Upper lobe of right lung (tissue), 1 donor: ENCODE data around the gene ARMC3. TPM values are rescaled to one million over a fixed set of nuclear protein-coding genes. Genes with fewer than 3 reads are reported as not detected.
"Not testable (repeated sequence)": the region's sequence is repeated elsewhere in the genome, so short reads cannot be mapped to it uniquely, and the experiment has no call there.

Experiments
- ATAC-seq: fragments of 200-7000 bp; cut with Tn5 transposase; one replicate; pipeline ENCODE4 v1.9.1; 2020; ENCODE audit warnings: mild to moderate bottlenecking, moderate library complexity
- DNase-seq: peaks from one replicate; pipeline ENCODE4 v3.0.0-alpha.2; 2020
- H3K27ac ChIP-seq: fragments of 200-600 bp; one replicate; pipeline ENCODE4 v1.8.0; 2022
- H3K27me3 ChIP-seq: fragments of 200-600 bp; one replicate; pipeline ENCODE4 v1.8.0; 2022; ENCODE audit warnings: mild to moderate bottlenecking
- H3K36me3 ChIP-seq: fragments of 200-600 bp; one replicate; pipeline ENCODE4 v1.8.0; 2022
- H3K4me1 ChIP-seq: fragments of 200-600 bp; one replicate; pipeline ENCODE4 v1.8.0; 2022
- H3K4me3 ChIP-seq: fragments of 200-600 bp; one replicate; pipeline ENCODE4 v1.8.0; 2022; ENCODE audit warnings: mild to moderate bottlenecking
- H3K9me3 ChIP-seq: fragments of 200-600 bp; one replicate; pipeline ENCODE4 v1.8.0; 2022
- CTCF ChIP-seq: fragments of 200-600 bp; IDR thresholded peaks from one replicate; pipeline ENCODE4 v1.8.0; 2022; ENCODE audit warnings: antibody characterized with exemption
- intact Hi-C: fragments of 100-400 bp; cut with DNase I; formaldehyde crosslinking; loops from one replicate; pipeline ENCODE4 v1.11.0; 2022
- total RNA-seq: library from RNA; stranded (reverse); fragmentation: NEBNext Ultra II Directional; extraction: Animal tissue kit (Norgen Biotek cat#: 25700); gene quantifications from one replicate; pipeline ENCODE4 v1.2.1, GENCODE V29; 2021
- donor health status: DM: no; HTN: yes; CAD: no; lungs with severe emphysema.

ARMC3 gene
- total RNA-seq, 1 donor from 2014 or later = not detected

- intact Hi-C loops = no loop called here
- Histone ChIP-seq H3K4me3 (no peak overlapping the region), H3K4me1 (no peaks in the 10 kb centered on the region), H3K36me3 (no peaks in the 10 kb centered on the region), H3K27ac (no peak overlapping the region), H3K9me3 (no peaks in the 10 kb centered on the region), H3K27me3 (no peaks in the 10 kb centered on the region)
- ATAC-seq (no peak), DNase-seq (no peak)
- TF ChIP-seq CTCF = no peak
Observed at GRCh38 chr10:22906767-22907166, 21.1 kb upstream of the ARMC3 start.

GRCh38 chr10:22908837-22909236 is 19.0 kb upstream of the ARMC3 start:
- no peak for ATAC-seq
- intact Hi-C loops = no loop called here
- Histone ChIP-seq H3K9me3 (no peaks in the 10 kb centered on the region), H3K36me3 (no peaks in the 10 kb centered on the region), H3K4me1 (no peaks in the 10 kb centered on the region), H3K4me3 (no peak overlapping the region), H3K27me3 (no peaks in the 10 kb centered on the region), H3K27ac (no peak overlapping the region)
- no peak for TF ChIP-seq CTCF
- DNase-seq = no peak

GRCh38 chr10:22909673-22910072 is 18.2 kb upstream of the ARMC3 start:
- H3K4me3 ChIP-seq, H3K9me3 ChIP-seq, H3K36me3 ChIP-seq, intact Hi-C loops, H3K4me1 ChIP-seq, ATAC-seq, H3K27me3 ChIP-seq, H3K27ac ChIP-seq, DNase-seq: not testable (repeated sequence)

- H3K36me3 ChIP-seq = no peaks in the 10 kb centered on the region
- H3K4me3 ChIP-seq = no peak overlapping the region
- H3K27ac ChIP-seq = no peak overlapping the region
- no peaks in the 10 kb centered on the region for H3K27me3 ChIP-seq
- no peaks in the 10 kb centered on the region for H3K4me1 ChIP-seq
- no peak for TF ChIP-seq CTCF
- ATAC-seq (no peak), DNase-seq (no peak)
- no peaks in the 10 kb centered on the region for H3K9me3 ChIP-seq
- intact Hi-C loops = no loop called here
Observed at GRCh38 chr10:22911067-22911466, 16.8 kb upstream of the ARMC3 start.

- Histone ChIP-seq H3K9me3 (no peaks in the 10 kb centered on the region), H3K36me3 (no peaks in the 10 kb centered on the region), H3K27me3 (no peaks in the 10 kb centered on the region), H3K4me3 (no peak overlapping the region), H3K4me1 (no peaks in the 10 kb centered on the region), H3K27ac (no peak overlapping the region)
- DNase-seq (no peak), ATAC-seq (no peak)
- intact Hi-C loops = no loop called here
- no peak for TF ChIP-seq CTCF
Observed at GRCh38 chr10:22911889-22912762, 15.7 kb upstream of the ARMC3 start.

- no peaks in the 10 kb centered on the region for H3K4me1 ChIP-seq
- TF ChIP-seq CTCF = no peak
- no peaks in the 10 kb centered on the region for H3K27me3 ChIP-seq
- H3K9me3 ChIP-seq = no peaks in the 10 kb centered on the region
- no peak for ATAC-seq
- no peak overlapping the region for H3K4me3 ChIP-seq
- no peak for DNase-seq
- intact Hi-C loops = no loop called here
- no peak overlapping the region for H3K27ac ChIP-seq
- H3K36me3 ChIP-seq = no peaks in the 10 kb centered on the region
Observed at GRCh38 chr10:22912763-22913384, 15.0 kb upstream of the ARMC3 start.
